GM20431 (cell line): ENCODE results near the gene FAM131B.

ENCODE experiments used
- in situ Hi-C: fragments of 300-500 bp; cut with MseI, MboI; formaldehyde crosslinking; loops from one replicate; pipeline ENCODE4 v1.15.0; 2020; ENCODE audit warnings: low sequenced_read_pairs; ENCODE audit not compliant: unreplicated experiment

The FAM131B gene

DNA sequence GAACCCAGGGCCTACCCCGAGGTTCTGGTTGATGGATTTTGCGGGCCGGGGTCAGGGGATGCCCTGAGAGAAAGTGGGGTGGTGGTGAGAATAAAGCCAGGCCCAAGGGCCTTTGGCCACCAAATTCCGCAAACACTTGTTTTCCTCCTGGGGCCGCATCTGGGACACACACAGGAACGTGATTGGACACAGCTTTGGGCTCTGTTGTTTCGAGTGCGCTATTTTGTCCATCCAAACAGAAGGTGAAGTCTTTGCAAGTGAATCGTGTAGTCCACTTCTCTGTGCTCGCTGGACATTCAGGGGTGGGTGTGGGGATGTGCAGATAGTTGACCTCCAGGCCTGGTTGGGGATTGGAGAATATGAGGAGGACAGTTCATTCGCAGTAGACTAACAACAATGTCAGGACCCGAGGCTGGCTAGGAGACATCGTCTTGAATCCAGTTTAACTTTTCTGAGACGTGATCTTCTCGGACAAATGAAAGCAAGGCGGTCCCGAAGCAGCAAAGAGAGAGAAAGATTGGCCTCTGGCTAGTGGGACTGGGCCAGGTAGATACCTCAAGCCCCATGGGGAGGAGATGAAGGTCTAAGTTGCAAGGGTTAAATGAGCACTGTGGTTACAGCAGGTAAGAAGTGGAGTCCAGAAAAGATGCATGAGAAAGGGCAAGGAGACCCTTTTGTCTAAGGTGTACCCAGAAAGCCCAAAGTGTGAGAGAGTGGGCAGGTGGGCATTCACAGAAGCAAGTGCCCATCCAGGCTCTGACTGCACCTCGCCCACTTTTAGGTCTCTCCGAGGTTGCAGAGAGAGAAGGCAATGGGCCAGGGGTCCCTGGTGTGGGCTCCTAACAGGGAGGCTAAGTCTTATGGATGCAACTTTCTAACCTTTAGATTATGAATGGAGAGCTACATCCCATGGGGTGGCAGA lies 764 bp upstream of the FAM131B start:
- in situ Hi-C loops: no loop called here

DNA sequence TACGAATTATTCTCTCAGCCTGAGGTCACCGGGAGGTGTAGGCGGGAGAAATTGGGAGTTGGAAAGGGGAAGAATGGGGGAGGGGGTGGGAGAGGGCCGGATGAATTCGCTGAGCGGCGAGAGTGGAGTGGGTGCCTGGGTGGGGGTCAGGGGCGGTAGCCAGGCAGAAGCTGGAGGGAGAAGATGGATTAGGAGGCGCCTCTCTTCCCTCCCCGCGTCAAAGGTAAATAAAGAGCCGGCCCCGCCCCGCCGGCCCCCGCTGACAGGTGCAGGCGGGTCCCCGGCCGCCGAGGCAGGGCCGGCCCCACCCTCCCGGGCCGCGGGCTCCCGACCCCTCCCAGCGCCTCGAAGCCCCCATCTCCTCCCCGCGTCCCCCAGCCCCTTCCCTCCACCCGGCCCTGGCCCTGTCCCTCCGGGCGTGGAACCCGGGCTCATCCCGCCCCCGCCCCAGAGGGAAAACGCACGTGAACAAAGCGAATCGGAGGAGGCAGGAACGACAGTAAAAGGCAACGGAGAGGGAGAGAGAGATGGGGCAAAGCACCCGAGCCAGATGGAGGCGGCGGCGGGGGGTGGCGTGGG lies 872 bp downstream of the FAM131B start:
- in situ Hi-C loops: no loop called here

GRCh38 chr7:143360788-143361551 lies 1.5 kb downstream of the FAM131B start:
- in situ Hi-C loops: no loop called here

DNA sequence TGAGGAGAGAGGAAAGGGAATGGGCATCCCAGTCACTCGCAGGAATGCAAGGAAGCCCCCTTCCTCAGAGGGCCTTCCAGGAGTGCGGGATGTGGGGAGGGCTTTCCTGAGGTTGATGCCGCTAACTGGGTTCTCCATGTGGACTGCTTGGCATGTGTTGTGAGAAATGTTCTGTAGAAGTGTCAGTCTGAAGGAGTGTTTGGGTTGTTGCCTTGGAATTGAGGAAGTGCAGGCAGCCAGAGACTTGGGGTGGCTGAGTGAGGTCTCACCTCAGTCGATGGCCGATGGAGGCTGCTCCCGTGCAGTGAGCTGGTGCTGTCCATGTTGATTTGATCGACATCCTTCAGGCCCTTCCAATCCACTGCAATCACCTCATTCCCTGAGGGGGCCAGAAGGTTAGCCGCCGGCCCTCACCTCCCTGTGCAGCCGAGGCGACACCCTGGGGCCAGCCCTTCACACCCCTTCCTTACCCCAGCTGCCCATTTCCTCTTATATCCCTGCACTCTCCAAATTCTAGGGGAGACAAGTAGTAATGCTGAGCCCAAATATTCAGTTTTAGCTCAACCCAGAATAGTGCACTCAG lies 2.7 kb downstream of the FAM131B start:
- in situ Hi-C loops: no loop called here

- in situ Hi-C loops: no loop called here
These were observed 3.9 kb downstream of the FAM131B start for GRCh38 chr7:143358626-143359025.

DNA sequence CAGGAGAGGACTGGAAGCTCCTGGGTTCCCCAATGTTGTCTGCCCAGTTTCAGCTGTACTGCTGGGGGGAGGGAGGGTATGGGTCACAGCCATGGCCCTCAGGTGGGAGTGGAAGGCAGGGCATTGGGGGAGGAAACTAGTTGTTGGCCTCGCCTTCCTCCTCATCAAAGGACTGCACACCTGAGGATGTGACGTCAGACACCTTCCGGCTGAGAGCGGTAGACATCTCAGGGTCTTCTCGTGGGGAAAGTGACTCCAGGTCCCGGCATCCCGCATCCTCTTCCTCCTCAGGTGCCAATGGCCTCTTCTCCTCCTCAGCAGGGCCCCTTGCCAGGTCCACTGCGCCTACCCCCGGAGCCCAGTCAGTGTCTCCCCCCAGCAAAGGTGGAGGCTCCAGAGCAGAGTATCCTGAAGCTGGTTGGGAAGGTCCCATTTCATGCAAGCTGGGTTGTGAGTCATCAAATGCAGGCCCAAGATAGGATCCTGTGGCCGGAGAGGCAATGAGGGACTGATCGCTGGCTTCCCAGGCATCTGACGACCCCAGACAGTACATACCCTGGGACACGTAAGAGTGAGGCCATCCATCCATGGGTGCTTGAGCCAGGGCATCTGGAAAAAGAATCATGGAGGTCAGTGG lies 6.0 kb downstream of the FAM131B start:
- in situ Hi-C loops: no loop called here

GRCh38 chr7:143355450-143356385 lies 6.8 kb downstream of the FAM131B start:
- in situ Hi-C loops: no loop called here

DNA sequence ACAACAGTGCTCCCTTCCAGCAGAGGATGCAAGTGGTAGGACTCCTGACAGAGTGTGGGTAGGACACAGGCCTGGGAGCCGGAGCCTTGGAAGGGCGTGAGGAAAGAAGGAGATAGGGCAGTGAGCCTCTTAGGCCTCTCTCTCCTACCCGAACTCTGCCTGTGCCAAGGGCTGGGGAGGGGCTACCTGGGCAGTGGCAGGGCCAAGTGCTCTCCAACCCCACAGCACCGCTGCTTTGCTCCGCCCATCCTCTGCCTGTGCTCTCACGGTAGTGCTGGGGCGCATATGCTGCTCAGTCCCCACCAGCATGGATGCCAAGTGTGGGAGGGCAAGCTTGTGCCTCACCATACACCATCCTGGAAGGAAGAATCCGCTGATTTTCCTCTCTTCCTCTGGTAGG lies 7.5 kb downstream of the FAM131B start:
- in situ Hi-C loops: no loop called here

- in situ Hi-C loops: no loop called here
These were observed 8.1 kb downstream of the FAM131B start for GRCh38 chr7:143354376-143354775.

DNA sequence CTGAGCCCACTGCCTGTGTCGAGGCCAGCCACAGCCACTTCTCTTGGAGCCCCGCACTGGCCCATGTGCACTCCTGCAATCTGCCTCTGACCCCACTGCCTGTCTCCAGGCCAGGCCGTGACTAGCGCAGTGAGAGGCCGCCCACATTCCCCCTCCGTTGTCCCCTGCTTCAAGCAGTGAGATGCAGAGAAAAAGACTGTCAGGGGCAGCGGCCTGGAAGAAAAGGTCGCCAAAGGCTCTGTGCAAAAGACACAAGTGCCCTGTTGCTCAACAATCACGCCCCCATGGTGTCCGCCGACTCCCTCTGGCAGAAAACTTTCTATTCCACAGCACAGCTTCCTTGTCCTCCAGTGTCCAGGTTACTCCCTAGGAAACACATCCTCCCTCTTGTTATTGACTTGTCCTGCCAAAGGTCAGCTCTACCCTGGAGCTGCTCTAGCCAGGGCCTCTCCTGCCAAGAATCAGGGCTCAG lies 9.9 kb downstream of the FAM131B start:
- in situ Hi-C loops: no loop called here

DNA sequence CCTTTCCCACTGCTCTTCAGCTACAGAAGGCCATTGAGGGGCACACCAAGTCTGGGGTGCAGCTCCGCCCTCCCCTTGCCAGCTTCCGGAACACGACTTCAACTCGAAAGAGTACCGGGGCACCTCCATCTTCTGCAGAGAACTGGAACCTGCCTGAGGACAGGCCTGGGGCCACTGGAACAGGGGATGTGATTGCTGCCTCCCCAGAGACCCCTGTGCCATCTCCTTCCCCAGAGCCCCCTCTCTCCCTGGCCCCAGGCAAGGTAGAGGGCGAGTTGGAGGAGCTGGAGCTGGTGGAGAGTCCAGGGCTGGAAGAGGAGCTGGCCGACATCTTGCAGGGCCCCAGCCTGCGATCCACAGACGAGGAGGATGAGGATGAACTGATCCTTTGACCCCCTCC lies 10.9 kb downstream of the FAM131B start:
- in situ Hi-C loops: no loop called here

DNA sequence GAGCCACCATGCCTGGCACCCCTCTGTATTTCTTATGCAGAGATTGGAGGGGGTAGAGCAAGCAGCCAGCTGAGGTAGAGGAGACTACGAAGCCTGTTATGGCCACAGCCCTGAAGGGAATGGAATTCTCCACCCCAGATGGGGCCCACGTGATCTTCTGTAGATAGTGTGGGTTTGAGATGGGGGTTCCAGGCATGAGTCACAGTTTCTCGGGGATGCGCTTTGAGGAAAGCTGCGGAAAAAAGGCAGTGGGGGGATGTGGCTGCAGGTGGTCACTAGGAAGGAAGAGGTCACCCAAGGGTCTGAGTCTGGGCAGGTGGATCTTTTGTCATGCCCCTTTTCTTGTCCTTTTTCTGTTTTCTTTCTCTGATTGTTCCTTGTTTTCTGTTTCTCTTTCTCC lies 11.5 kb downstream of the FAM131B start:
- in situ Hi-C loops: no loop called here

DNA sequence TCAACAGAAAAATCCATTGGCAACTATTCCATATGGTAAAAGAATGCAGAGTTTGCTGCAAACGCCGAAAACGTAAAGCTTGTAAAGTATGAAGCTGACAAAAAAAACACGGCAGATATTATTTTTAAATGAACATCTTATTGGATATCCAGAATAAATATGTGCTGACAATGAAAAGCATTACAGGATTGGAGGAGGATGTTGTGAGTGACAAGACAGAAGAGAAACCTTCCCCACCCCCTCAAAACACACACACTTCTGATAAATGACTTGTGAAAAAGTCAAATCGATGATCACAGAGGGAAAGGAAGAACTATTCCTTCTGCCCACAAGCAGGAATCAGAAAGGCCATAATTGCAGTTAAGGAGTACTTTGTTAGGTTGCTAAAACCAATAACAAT lies 14.6 kb downstream of the FAM131B start:
- in situ Hi-C loops: no loop called here

- in situ Hi-C loops: no loop called here
These were observed 16.5 kb downstream of the FAM131B start for GRCh38 chr7:143346018-143346417.

- in situ Hi-C loops: no loop called here
These were observed 17.0 kb downstream of the FAM131B start for GRCh38 chr7:143345428-143345900.

GRCh38 chr7:143343596-143343995 lies 18.9 kb downstream of the FAM131B start:
- in situ Hi-C loops: no loop called here

DNA sequence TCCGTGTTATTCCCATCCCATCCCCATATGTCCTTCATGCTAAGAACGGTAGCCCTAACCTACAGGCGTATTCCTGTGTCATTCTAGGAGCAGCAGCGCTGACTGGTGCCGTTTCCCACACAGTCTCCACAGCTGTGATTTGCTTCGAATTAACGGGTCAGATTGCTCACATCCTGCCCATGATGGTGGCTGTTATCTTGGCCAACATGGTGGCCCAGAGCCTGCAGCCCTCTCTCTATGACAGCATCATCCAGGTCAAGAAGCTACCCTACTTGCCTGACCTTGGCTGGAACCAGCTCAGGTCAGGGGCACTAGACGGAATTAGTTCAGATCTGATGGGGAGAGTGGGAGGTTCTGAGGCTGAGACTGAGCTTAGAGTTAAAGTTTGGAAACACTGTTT lies 20.7 kb downstream of the FAM131B start:
- in situ Hi-C loops: no loop called here

- in situ Hi-C loops: no loop called here
These were observed 25.3 kb downstream of the FAM131B start for GRCh38 chr7:143337216-143337615.

DNA sequence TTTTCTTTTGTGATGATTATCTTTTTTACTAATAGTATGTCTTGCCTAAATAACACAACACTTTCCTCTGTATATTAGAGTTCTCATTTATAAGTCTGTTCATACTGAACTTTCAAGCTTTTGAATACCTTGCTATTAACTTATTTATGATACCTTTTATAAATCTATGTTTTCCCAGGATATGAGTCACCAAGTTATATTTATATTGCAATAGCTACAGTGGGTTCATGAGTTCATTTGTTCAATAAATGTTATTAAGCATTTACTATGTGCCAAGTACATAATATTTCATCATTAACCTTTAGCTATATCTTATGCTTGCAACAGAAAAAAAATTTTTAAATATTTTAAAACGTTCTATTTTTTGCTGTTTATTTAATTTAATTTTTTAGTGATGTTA lies 28.3 kb downstream of the FAM131B start:
- in situ Hi-C loops: no loop called here
